Nephron progenitor cell (in vitro differentiated cells): ENCODE measurements around the gene OTOGL.
"Not testable (repeated sequence)": the region's sequence is repeated elsewhere in the genome, so short reads cannot be mapped to it uniquely, and the experiment has no call there.

ENCODE experiments used
- DNase-seq: peaks from one replicate; pipeline ENCODE4 v3.0.0; 2021
- H3K27ac Mint-ChIP-seq: 2 replicates; pipeline ENCODE4 v1.8.0; 2021; ENCODE audit warnings: mild to moderate bottlenecking, moderate library complexity, mixed read lengths
- H3K27me3 Mint-ChIP-seq: 2 replicates; pipeline ENCODE4 v1.8.0; 2021; ENCODE audit warnings: mild to moderate bottlenecking, low read depth, mixed read lengths; ENCODE audit not compliant: poor library complexity
- H3K36me3 Mint-ChIP-seq: 2 replicates; pipeline ENCODE4 v1.8.0; 2021; ENCODE audit warnings: low read depth, mixed read lengths
- H3K4me1 Mint-ChIP-seq: 2 replicates; pipeline ENCODE4 v1.8.0; 2021; ENCODE audit warnings: mixed read lengths
- H3K4me3 Mint-ChIP-seq: 2 replicates; pipeline ENCODE4 v1.8.0; 2021; ENCODE audit warnings: mild to moderate bottlenecking, moderate library complexity, mixed read lengths
- H3K9me3 Mint-ChIP-seq: 2 replicates; pipeline ENCODE4 v1.8.0; 2021; ENCODE audit warnings: mild to moderate bottlenecking, moderate library complexity, mixed read lengths
- CTCF ChIP-seq: fragments of 200-600 bp; sonication (generic); IDR thresholded peaks from 2 replicates; pipeline ENCODE4 v1.5.0; 2021; ENCODE audit warnings: antibody characterized with exemption

OTOGL gene

GRCh38 chr12:80293759-80294158 is 194.4 kb downstream of the OTOGL start:
- Mint-ChIP-seq H3K36me3 (no peaks in the 10 kb centered on the region), H3K4me1 (no peaks in the 10 kb centered on the region), H3K27ac (no peak overlapping the region), H3K27me3 (no peaks in the 10 kb centered on the region), H3K9me3 (no peaks in the 10 kb centered on the region), H3K4me3 (no peak overlapping the region)
- no peak for TF ChIP-seq CTCF
- DNase-seq = no peak

GRCh38 chr12:80299219-80299618 is 199.9 kb downstream of the OTOGL start:
- Mint-ChIP-seq H3K27me3 (no peaks in the 10 kb centered on the region), H3K27ac (no peak overlapping the region), H3K4me3 (no peak overlapping the region), H3K4me1 (no peaks in the 10 kb centered on the region), H3K36me3 (no peaks in the 10 kb centered on the region), H3K9me3 (no peaks in the 10 kb centered on the region)
- no peak for TF ChIP-seq CTCF
- no peak for DNase-seq

GRCh38 chr12:80299976-80300375 is 200.6 kb downstream of the OTOGL start:
- no peak overlapping the region for H3K27ac Mint-ChIP-seq
- H3K4me1 Mint-ChIP-seq = no peaks in the 10 kb centered on the region

GRCh38 chr12:80307436-80307835 is 208.1 kb downstream of the OTOGL start:
- H3K4me1 Mint-ChIP-seq, H3K27ac Mint-ChIP-seq, H3K27me3 Mint-ChIP-seq, H3K4me3 Mint-ChIP-seq, H3K36me3 Mint-ChIP-seq, H3K9me3 Mint-ChIP-seq, DNase-seq: not testable (repeated sequence)

More at GRCh38 chr12:80299976-80300375, 200.6 kb downstream of the OTOGL start:
- TF ChIP-seq CTCF = no peak
- H3K4me3 Mint-ChIP-seq = no peak overlapping the region
- H3K27me3 Mint-ChIP-seq = no peaks in the 10 kb centered on the region
- no peak for DNase-seq
- no peaks in the 10 kb centered on the region for H3K36me3 Mint-ChIP-seq
- H3K9me3 Mint-ChIP-seq = no peaks in the 10 kb centered on the region

- Mint-ChIP-seq H3K27ac (no peak overlapping the region), H3K4me3 (no peak overlapping the region)
These were observed 213.9 kb downstream of the OTOGL start for GRCh38 chr12:80313209-80313608.

GRCh38 chr12:80314741-80315140 is 215.4 kb downstream of the OTOGL start:
- H3K27ac Mint-ChIP-seq = peak overlapping the region; percentile 21
- H3K4me3 Mint-ChIP-seq = no peak overlapping the region
- H3K4me1 Mint-ChIP-seq = no peaks in the 10 kb centered on the region
- no peaks in the 10 kb centered on the region for H3K36me3 Mint-ChIP-seq
- no peak for TF ChIP-seq CTCF
- H3K9me3 Mint-ChIP-seq = no peaks in the 10 kb centered on the region
- no peak for DNase-seq
- no peaks in the 10 kb centered on the region for H3K27me3 Mint-ChIP-seq

More at GRCh38 chr12:80313209-80313608, 213.9 kb downstream of the OTOGL start:
- no peak for TF ChIP-seq CTCF
- H3K9me3 Mint-ChIP-seq = peaks cover 4% of the 10 kb centered on the region
- H3K4me1 Mint-ChIP-seq = no peaks in the 10 kb centered on the region
- no peaks in the 10 kb centered on the region for H3K36me3 Mint-ChIP-seq
- no peaks in the 10 kb centered on the region for H3K27me3 Mint-ChIP-seq
- no peak for DNase-seq
